ENCODE results near the gene SLC4A8.

The SLC4A8 gene

DNA sequence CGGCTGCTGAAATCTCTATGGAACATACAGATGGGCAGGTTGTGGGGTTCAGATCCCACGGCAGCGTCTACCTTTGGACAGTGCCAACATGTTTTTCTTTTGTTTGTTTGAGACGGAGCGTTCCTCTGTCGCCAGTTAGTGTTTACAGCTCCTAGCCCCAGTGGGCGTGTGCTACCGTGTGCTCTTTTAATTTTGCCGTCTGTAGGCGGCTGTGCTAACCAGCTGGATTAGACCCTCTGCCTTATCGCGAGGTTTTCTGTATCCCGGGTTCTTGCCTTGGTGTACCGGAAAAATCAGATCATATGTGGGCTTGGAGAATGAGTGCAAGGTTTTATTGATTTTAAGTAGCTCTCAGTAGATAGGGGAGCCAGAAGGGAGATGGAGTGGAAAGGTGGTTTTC lies 23.6 kb upstream of the SLC4A8 start:
- Histone ChIP-seq H3K36me3 (no peaks in the 10 kb centered on the region), H3K27me3 (ENCODE audit: insufficient read depth, low read depth, severe bottlenecking) (no peaks in the 10 kb centered on the region), H3K4me3 (ENCODE audit: low read depth, low read length) (no peak overlapping the region), H3K9me3 (ENCODE audit: severe bottlenecking) (no peaks in the 10 kb centered on the region), H3K27ac (no peak overlapping the region)
- no peak for DNase-seq
- TF ChIP-seq CTCF (IDR thresholded peaks at IDR 0.05; ENCODE audit: low read depth, low read length), result no peak

- no peaks in the 10 kb centered on the region for H3K27me3 ChIP-seq (ENCODE audit: insufficient read depth, low read depth, severe bottlenecking)
- no peak overlapping the region for H3K27ac ChIP-seq
- H3K9me3 ChIP-seq (ENCODE audit: severe bottlenecking), result no peaks in the 10 kb centered on the region
- no peak overlapping the region for H3K4me3 ChIP-seq (ENCODE audit: low read depth, low read length)
- no peak for DNase-seq
- H3K36me3 ChIP-seq, result no peaks in the 10 kb centered on the region
- no peak for TF ChIP-seq CTCF (IDR thresholded peaks at IDR 0.05; ENCODE audit: low read depth, low read length)
Observed at GRCh38 chr12:51401486-51401885, 23.1 kb upstream of the SLC4A8 start.

DNA sequence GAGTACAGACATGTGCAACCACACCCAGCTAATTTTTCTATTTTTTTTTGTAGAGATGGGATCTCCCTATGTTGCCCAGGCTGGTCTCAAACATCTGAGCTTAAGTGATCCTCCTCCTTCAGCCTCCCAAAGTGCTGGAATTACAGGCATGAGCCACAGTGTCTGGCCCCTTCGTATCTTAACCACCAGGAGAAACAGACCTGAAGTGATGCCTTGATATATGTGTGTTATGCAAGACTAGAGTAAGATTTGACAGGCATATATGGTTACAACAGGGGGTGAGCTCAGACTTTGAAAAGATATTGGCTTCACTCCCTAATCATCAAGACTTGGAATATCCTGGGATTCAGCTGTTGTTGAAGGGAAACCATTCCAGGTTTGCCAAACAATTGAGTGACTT lies 22.7 kb upstream of the SLC4A8 start:
- no peak for DNase-seq
- no peak overlapping the region for H3K27ac ChIP-seq
- no peak overlapping the region for H3K4me3 ChIP-seq (ENCODE audit: low read depth, low read length)
- no peaks in the 10 kb centered on the region for H3K36me3 ChIP-seq
- no peak for TF ChIP-seq CTCF (IDR thresholded peaks at IDR 0.05; ENCODE audit: low read depth, low read length)
- no peaks in the 10 kb centered on the region for H3K9me3 ChIP-seq (ENCODE audit: severe bottlenecking)
- H3K27me3 ChIP-seq (ENCODE audit: insufficient read depth, low read depth, severe bottlenecking), result no peaks in the 10 kb centered on the region

DNA sequence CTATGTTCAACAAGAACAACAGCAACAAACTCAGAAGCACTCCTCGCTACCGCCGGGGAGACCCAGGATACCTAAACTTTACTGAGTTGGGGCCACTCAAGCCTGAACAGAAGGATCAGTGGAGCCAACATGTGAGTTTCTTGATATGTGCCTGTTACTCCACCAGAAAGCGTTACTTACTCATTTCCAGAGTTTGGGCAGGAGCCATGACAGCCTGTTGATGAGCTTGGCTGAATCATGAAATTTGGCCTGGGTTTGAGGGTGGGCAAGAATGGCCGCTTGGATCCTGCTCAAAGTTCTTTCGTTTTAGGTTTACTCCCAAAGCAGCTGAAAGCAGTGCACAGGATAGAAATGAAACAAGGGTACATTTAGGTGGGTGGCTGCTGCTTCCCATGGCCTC lies 21.5 kb upstream of the SLC4A8 start:
- no peaks in the 10 kb centered on the region for H3K36me3 ChIP-seq
- no peaks in the 10 kb centered on the region for H3K9me3 ChIP-seq (ENCODE audit: severe bottlenecking)
- no peak for TF ChIP-seq CTCF (IDR thresholded peaks at IDR 0.05; ENCODE audit: low read depth, low read length)
- H3K4me3 ChIP-seq (ENCODE audit: low read depth, low read length), result no peak overlapping the region
- no peak overlapping the region for H3K27ac ChIP-seq
- H3K27me3 ChIP-seq (ENCODE audit: insufficient read depth, low read depth, severe bottlenecking), result no peaks in the 10 kb centered on the region
- DNase-seq, result no peak

DNA sequence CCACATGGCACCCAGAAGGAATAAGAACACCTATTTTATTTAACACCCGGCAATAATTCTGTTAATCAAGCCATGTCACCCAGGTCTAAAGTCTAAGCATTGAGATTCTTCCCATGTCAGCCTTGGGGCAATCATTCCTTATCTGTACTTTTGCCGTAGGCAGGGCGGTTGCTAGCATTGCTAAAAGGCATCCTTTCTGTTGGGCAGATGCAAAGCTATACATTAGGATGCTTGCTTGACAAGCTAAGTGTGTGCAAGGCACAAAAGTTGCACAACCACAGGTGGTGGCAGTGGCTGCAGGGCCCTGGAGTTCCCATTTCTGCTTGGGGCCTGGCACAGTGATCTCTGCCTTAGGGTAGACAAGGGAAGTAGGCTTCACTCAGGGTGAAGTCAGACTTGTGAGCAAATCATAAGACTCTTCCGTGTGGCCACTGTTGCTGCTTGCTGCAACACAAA lies 20.9 kb upstream of the SLC4A8 start:
- H3K4me3 ChIP-seq (ENCODE audit: low read depth, low read length), result no peak overlapping the region
- DNase-seq, result no peak
- H3K36me3 ChIP-seq, result no peaks in the 10 kb centered on the region
- no peaks in the 10 kb centered on the region for H3K9me3 ChIP-seq (ENCODE audit: severe bottlenecking)
- H3K27me3 ChIP-seq (ENCODE audit: insufficient read depth, low read depth, severe bottlenecking), result no peaks in the 10 kb centered on the region
- TF ChIP-seq CTCF (IDR thresholded peaks at IDR 0.05; ENCODE audit: low read depth, low read length), result no peak
- H3K27ac ChIP-seq, result no peak overlapping the region

GRCh38 chr12:51404627-51405026 lies 20.0 kb upstream of the SLC4A8 start:
- Histone ChIP-seq H3K27me3 (ENCODE audit: insufficient read depth, low read depth, severe bottlenecking) (no peaks in the 10 kb centered on the region), H3K9me3 (ENCODE audit: severe bottlenecking) (no peaks in the 10 kb centered on the region), H3K27ac (no peak overlapping the region), H3K4me3 (ENCODE audit: low read depth, low read length) (no peak overlapping the region), H3K36me3 (no peaks in the 10 kb centered on the region)
- TF ChIP-seq CTCF (IDR thresholded peaks at IDR 0.05; ENCODE audit: low read depth, low read length), result no peak
- DNase-seq, result no peak
